AG04449 (cell line): ENCODE results near the gene CRYBA2.

Experiments used
- CTCF ChIA-PET: fragments of 350-600 bp; formaldehyde crosslinking; extraction: SDS; loops from one replicate; lab custom pipeline; 2021; ENCODE audit warnings: antibody characterized with exemption; lab: Yijun Ruan, JAX
- POLR2A ChIA-PET: fragments of 400-600, 350-600 bp; formaldehyde crosslinking; extraction: SDS; loops from one replicate; lab custom pipeline; 2020; ENCODE audit warnings: antibody characterized with exemption, inconsistent platforms; lab: Yijun Ruan, JAX
- DNase-seq: peaks from one replicate; pipeline ENCODE4 v3.0.0-alpha.2; 2010; ENCODE audit warnings: low read depth, low spot score
- H3K4me3 ChIP-seq: 2 replicates; pipeline ENCODE4 v1.5.1; 2011; ENCODE audit warnings: low read depth, mild to moderate bottlenecking, control low read depth, low read length
- TF ChIP-seq, protein P1 (sequence below): IDR thresholded peaks from one replicate; pipeline ENCODE4 v1.5.1; 2011; ENCODE audit warnings: mild to moderate bottlenecking, moderate library complexity, low read length, control low read depth, inconsistent platforms; ENCODE audit not compliant: insufficient read depth; ENCODE audit errors: missing control alignments

CRYBA2 gene

DNA sequence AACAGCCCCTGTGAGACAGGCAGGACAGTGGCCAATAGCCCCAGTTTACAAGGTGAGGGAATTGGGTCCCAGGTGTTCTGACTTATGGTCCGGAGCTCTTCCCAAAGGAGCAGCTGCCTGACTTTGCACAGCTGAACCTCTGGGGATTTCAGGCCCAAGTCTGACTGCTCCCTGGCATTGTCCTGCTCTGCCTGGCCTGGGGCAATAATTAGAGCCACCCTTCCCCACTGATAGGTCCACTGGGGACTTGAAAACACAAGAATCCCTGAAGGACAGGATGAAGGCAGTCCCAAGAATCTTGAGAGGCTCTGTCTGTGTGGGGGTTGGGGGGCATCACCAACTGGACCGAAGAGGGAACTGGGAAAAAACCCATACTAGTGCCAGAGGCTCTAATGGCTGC, 4.6 kb downstream of the CRYBA2 start:
- CTCF ChIA-PET, result interaction anchor here (0.8 to 12.6 kb wide), 5 partner anchors 10 to 69 kb away, joined by 3 to 227 read pairs (median 6); partner anchors contain the start of gene FEV
- DNase-seq, result no peak

DNA sequence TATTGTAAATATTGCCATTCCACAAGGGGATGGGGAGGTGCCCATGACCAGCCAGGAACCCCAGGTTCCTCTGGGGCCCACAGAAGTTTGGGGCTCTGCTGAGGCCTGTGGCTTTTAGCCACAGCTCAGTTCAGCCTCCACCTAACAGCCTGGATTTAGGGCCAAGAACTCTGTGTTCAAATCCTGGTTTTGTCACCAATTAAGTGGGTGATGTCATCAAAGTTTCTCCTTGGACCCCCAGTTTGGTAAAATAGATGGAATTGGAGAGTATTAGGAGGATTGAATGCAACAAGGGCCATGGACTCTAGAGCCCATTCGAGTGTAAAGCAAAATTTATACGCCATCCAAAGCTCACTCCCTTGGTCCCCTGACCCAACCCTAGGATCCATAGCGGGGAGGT, 5.1 kb downstream of the CRYBA2 start:
- TF ChIP-seq, protein P1, sequence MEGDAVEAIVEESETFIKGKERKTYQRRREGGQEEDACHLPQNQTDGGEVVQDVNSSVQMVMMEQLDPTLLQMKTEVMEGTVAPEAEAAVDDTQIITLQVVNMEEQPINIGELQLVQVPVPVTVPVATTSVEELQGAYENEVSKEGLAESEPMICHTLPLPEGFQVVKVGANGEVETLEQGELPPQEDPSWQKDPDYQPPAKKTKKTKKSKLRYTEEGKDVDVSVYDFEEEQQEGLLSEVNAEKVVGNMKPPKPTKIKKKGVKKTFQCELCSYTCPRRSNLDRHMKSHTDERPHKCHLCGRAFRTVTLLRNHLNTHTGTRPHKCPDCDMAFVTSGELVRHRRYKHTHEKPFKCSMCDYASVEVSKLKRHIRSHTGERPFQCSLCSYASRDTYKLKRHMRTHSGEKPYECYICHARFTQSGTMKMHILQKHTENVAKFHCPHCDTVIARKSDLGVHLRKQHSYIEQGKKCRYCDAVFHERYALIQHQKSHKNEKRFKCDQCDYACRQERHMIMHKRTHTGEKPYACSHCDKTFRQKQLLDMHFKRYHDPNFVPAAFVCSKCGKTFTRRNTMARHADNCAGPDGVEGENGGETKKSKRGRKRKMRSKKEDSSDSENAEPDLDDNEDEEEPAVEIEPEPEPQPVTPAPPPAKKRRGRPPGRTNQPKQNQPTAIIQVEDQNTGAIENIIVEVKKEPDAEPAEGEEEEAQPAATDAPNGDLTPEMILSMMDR, result no peak
- DNase-seq, result no peak
- H3K4me3 ChIP-seq, result no peak overlapping the region
- ChIA-PET CTCF (interaction anchor here (0.8 to 12.6 kb wide), 4 partner anchors 9 to 70 kb away, joined by 3 to 227 read pairs (median 4); partner anchors contain the start of gene FEV), POLR2A (no interaction called here)

More for the DNA sequence above, 4.6 kb downstream of the CRYBA2 start:
- TF ChIP-seq, protein P1, result no peak
- H3K4me3 ChIP-seq, result no peak overlapping the region
- POLR2A ChIA-PET, result no interaction called here

DNA sequence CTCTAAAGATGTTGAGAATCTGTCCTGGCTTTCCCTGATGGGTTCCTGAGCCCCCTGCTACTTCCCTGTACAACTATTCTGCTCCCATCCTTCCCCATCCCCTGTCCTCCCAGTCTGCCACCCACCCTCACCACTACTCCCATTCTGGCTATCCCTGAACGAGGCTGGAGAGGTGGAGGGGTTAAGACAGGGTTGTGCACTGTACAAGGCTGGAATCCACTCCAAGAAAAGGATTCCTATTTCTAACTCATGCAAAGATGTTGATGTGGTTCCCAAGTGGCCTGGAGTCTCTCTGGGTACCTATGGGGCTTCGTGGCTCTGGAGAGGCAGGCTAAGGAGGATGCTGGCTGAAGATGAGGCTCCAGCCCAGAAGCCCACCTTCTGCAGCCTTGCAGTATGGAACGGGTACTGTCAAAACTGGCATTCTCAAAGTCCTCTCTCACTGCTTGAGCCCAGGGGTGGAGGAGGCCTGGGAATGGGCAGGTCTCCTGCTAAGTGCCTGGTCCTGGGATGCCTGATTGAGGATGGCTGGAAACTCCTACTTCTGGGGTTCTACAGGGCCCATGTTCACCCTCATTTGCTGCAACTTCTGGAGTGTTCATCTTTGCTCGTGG, 7.0 kb downstream of the CRYBA2 start:
- TF ChIP-seq, protein P1, result no peak
- ChIA-PET POLR2A (no interaction called here), CTCF (interaction anchor here (1.3 kb wide), 1 partner anchor 9 kb away, joined by 3 read pairs; no protein-coding TSS in a partner anchor)
- DNase-seq, result no peak
- no peak overlapping the region for H3K4me3 ChIP-seq

DNA sequence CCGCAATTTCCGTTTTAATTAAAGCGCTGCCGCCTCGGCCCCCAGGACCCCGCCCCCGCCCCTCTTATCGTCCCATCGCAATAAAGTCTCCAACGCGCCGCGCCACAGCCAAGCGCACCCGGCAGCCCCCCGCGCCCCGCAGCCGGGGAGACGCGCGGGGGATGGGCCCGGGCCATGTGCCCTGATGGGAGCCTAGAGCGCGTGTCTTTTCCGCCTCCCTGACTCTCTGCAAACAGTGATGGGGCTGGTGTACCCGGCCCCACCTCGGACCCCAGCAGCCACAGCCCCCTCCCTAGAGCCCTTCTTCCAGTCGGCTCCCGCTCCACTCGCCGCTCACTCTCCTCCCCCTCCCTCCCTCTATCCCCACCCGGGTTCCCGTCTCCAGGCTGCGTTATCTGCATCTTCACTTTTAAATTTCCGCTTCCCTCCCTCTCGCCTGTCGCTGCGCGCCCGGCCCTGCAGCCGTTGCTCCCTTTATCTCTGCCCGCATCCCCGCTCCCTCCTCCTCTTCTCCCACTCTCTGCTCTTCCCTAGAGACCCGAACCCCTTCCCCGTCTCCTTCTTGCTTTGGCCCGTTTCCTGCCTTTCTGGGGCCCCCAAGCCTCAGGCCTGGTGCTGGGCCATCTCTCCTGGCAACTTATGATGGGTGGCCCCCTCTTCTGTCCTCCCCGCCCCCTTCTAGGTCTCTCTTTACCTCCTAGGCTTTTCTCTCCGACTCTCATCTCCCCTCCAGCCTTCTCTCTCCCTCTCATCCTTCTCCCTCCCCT, 7.7 kb downstream of the CRYBA2 start:
- TF ChIP-seq, protein P1, result no peak
- no peak for DNase-seq
- CTCF ChIA-PET, result interaction anchor here (1.3 to 12.7 kb wide), 2 partner anchors 8 to 9 kb away, joined by 3 to 227 read pairs; partner anchors contain the start of gene CRYBA2
- no peak overlapping the region for H3K4me3 ChIP-seq
- POLR2A ChIA-PET, result no interaction called here

DNA sequence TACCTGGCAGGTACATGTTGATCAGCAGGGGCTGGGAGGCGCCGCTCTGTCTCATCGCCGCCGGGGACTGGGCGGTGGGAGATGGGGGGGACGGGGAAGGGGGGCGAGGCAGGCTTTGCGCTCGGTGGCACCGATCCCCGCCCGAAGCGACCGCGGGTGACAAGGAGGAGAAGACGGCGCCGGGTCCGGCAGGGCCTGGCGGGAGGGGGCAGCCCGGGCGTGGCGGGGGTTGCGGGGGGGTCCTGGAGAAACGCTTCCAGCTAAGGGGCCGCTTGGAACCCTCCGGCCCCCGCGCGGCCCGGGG, 8.2 kb downstream of the CRYBA2 start, which contains the start of gene FEV:
TSS of gene FEV (minus strand) at position 164 of the 304 bp plus-strand sequence. CDS start at position 55, 109 bp downstream.
- H3K4me3 ChIP-seq, result no peak within 1 kb of the TSS
- POLR2A ChIA-PET, result no interaction called here
- no peak for DNase-seq
- CTCF ChIA-PET, result interaction anchor here (1.3 to 12.7 kb wide), 2 partner anchors 8 to 9 kb away, joined by 3 to 227 read pairs; partner anchors contain the start of gene CRYBA2
- TF ChIP-seq, protein P1, result no peak

DNA sequence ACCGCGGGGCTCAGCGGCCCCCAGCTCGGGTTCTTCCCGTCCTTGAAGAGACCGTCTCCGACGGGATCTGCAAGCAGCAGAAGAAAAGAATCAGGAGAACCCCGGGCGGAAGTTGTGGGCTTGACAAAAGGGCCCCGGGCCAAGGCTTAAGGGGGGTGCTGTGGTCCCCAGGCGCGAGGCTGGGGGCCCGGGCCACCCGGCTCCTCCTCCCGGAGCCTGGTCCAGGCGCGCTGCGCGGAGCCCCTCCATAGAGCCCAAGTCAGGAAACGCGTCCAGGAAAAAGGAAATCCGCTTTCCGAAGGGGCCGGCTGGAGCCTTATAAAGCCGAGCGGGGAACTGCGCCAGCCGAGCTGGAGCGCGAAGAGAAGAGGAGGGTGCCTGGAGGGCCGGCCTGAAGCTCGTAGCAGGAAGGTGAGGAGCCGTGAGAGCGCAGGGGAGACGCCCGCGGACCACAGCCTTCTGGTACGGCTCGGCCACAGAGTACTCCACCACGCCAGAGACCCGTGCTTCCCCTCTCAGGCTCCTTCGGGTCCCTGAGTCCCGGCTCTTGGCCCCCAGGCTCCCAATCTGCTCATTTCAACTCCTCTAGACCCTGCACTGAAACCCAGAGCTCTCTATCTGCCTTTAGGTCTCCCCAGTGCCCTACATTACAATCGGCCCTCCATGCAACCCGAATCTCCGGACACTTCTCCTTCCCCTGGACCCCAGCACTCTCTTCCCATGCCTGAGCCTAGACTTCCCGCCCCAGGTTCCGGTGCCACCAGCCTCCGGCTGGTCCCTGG, 8.8 kb downstream of the CRYBA2 start:
- no peak overlapping the region for H3K4me3 ChIP-seq
- CTCF ChIA-PET, result interaction anchor here (1.2 to 12.7 kb wide), 3 partner anchors 8 to 106 kb away, joined by 3 to 227 read pairs (median 3); partner anchors contain the start of gene CRYBA2
- DNase-seq, result no peak
- POLR2A ChIA-PET, result no interaction called here
- TF ChIP-seq, protein P1, result no peak
